ENCODE data around the gene DRC1. TPM values are rescaled to one million over a fixed set of nuclear protein-coding genes. Genes with fewer than 3 reads are reported as not detected.
"Not testable (repeated sequence)": the region's sequence is repeated elsewhere in the genome, so short reads cannot be mapped to it uniquely, and the experiment has no call there.

DRC1 gene
- total RNA-seq, 1 donor: not detected

- DNase-seq (ENCODE audit: low read depth in 2 of 3, low spot score in 2 of 3): no peak
These were observed 60.4 kb downstream of the DRC1 start for GRCh38 chr2:26462100-26462499.

GRCh38 chr2:26462511-26463243 is 61.0 kb downstream of the DRC1 start:
- no peak for DNase-seq (ENCODE audit: low read depth in 2 of 3, low spot score in 2 of 3)

GRCh38 chr2:26463244-26464192 is 61.8 kb downstream of the DRC1 start:
- DNase-seq (ENCODE audit: low read depth in 2 of 3, low spot score in 2 of 3): no peak

DNA sequence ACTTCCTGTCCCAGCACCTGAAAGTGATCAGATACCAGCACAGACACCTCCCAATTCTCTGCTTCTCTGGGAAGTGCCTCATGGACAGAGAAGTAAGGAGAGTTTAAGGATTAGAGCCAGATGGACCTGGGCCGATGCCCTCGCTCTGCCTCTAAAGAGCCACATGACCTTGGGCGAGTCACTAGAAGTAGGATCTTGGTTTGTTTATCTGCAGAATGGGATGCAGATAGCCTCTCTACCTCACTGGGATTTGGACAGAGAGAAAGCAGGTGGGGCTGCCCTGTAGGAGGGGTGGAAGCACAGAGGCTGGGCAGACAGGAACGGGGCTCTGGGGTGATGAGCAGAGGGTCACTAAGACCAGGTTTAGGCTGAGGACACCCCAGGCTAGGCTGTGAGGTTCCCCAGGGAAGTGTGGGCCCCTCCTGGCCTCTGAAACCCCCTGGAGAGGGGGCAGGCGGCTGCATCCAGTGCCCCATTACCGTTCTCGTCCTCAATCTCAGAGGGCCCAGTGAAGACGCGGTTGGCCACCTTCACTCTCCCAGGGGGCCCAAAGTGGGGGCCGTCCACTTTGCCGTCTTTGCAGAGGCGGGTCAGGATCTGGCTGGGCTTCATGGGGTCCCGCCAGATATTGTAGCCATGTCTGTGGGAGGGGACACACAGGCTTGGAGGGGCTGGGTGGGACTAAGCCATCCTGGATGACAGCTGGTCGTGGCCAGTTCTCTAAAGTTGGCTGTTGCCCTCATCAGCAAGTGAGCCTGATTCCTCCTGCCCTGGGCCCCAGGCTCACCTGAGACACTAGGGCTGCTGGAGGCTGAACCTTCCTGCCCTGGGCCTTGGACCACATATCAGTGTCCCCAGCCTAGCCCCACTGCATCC is 62.9 kb downstream of the DRC1 start:
- DNase-seq (ENCODE audit: low read depth in 2 of 3, low spot score in 2 of 3): no peak

- no peak for DNase-seq (ENCODE audit: low read depth in 2 of 3, low spot score in 2 of 3)
These were observed 63.7 kb downstream of the DRC1 start for GRCh38 chr2:26465266-26465925.

DNA sequence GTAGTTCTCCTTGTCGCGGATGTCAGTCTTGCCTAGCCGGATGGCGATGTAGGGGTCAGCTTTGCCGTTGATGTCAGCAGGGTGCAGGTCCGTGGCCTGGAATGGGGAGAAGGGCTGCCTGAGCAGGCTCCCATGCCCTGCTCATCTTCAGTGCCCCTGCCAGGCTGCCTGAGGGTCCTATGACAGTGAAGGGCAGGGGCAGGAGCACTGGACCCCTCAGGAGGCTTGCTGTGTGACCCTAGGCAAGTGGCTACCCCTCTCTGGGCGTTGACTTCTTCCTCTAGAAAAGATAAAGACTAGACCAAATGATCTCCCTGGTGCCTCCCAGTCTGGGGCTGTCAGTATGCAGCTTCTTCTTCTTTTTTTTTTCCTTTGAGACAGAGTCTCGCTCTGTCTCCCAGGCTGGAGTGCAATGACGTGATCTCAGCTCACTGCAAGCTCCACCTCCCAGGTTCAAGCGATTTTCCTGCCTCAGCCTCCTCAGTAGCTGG is 64.3 kb downstream of the DRC1 start:
- DNase-seq (ENCODE audit: low read depth in 2 of 3, low spot score in 2 of 3): no peak

- DNase-seq (ENCODE audit: low read depth in 2 of 3, low spot score in 2 of 3): no peak
These were observed 65.1 kb downstream of the DRC1 start for GRCh38 chr2:26466662-26467310.

- DNase-seq (ENCODE audit: low read depth in 2 of 3, low spot score in 2 of 3): not testable (repeated sequence)
These were observed 66.8 kb downstream of the DRC1 start for GRCh38 chr2:26468544-26468943.

DNA sequence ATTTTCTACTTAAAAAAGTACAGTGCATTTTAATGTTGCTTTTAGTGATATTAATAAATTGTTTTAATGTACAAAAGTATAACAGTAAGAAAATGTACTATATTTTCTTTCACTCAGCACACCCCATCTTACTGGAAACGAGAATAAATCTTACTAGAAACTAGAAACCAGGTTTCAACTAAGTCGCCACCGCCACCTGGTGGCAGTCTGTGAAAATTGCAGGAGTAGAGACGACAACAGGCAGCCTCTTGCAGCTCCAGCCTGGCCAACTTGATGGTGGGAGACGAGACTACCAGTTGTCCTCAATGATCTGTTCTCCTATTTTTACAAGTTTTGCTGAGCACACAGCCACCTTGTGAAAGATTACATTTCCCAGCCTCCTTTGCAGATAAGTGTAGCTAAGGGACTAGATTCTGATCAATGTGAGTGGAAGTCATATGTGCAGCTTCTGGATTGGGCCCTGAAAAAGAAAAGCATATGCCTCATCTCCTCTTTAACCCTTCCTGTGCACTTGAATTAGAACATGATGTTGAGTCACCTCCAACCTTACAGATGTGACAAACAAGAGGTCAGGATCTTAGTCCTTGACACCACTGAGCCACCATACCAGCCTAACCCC is 67.5 kb downstream of the DRC1 start:
- peak in 2 of 3 donors; percentile 59 to 84 for DNase-seq (ENCODE audit: low read depth in 2 of 3, low spot score in 2 of 3)

DNA sequence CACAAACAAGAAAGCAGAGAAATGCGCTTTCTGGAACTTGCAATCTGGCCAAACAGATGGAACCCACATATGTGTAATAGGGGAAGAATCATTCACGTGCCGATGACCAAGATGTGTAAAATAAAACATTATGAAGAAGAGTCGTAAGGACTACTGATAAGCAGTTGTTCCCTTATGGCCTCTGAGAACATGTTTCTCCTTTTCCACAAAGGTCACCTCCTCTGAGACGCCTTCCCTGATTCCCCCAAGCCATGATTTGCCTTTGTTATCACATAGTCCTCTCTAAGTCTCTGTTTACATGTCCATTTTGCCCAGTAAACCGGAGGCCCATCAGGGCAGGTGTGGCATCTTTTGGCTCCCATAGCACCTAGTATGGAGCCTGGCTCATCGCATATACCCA is 68.2 kb downstream of the DRC1 start:
- no peak for DNase-seq (ENCODE audit: low read depth in 2 of 3, low spot score in 2 of 3)

GRCh38 chr2:26470601-26471260 is 69.0 kb downstream of the DRC1 start:
- no peak for DNase-seq (ENCODE audit: low read depth in 2 of 3, low spot score in 2 of 3)

DNA sequence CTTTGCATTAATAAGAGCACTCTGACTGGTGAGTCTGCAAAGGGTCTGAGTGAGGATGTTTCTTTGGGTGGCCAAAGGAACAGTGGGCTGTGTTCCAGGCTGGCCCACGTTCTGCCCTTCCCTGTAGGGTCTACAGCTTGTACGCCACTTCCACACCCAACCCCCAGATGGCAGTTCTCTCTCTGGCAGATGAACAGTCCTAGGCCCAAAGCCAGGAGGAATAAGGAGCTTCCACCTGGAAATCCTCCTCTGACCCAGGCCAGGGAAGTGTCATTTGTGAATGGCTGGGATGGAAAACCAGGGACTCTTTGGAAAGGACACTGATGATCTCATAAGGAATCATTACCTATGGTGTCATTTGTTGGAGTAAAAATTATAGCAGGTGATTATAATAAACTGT is 69.6 kb downstream of the DRC1 start:
- DNase-seq (ENCODE audit: low read depth in 2 of 3, low spot score in 2 of 3): no peak

- peak in 1 of 3 donors; percentile 25 for DNase-seq (ENCODE audit: low read depth in 2 of 3, low spot score in 2 of 3)
These were observed 70.3 kb downstream of the DRC1 start for GRCh38 chr2:26471766-26472706.

DNA sequence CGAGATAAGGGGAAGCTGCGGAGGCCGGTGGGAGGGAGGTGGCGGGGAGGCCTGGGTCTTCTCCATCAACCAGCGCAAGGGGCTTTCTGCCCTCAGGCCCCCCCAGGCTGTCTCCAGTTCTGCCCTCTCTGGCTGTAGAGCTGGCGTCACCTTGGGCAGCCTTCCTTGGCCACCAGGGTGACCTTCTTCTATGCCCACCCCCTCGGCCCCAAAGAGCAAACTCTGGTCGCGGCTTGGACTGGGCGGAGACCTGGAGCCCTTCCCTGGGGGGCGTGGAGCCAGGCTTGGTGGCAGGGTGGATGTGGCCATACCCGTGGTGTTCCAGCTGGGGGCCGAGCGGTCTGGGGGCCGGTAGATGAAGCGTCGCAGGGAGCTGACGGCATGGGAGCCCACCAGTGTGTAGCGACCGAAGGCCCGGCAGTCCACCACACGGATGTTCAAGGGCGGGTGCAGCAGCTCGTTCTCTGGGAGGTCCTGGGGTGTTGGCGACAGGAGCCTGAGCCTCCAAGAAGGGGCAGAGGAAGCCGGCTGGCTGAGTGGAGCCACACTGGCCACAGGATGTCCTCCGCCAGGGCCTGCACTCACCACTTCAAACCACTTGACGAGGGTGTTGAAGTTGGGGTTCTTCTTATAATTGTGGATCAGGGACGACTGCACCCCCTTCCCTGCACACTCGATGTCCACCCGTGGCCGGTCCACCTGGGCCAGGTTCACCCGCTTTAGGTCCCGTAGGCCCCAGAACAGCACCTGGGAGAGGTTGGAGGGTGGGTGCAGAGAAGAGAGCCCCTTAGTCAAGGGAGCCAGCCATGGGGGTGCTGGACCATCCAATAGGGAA is 71.3 kb downstream of the DRC1 start:
- no peak for DNase-seq (ENCODE audit: low read depth in 2 of 3, low spot score in 2 of 3)

GRCh38 chr2:26473796-26474195 is 72.1 kb downstream of the DRC1 start:
- DNase-seq (ENCODE audit: low read depth in 2 of 3, low spot score in 2 of 3): no peak

GRCh38 chr2:26474261-26474785 is 72.6 kb downstream of the DRC1 start:
- DNase-seq (ENCODE audit: low read depth in 2 of 3, low spot score in 2 of 3): no peak

All from hematopoietic multipotent progenitor cell (in vitro differentiated cells).